Suprapubic skin (tissue), 3 donors: ENCODE data around the gene PRDM13.

ENCODE experiments used
- CTCF ChIP-seq, 2 donors: fragments of 200-600 bp in 1 of 2; fragments of 450-650 bp in 1 of 2; sonication (generic) in 1 of 2; IDR thresholded peaks; one replicate each; pipeline ENCODE4 v1.5.1; 2016 to 2019; ENCODE audit warnings: antibody characterized with exemption in 2 of 2, mild to moderate bottlenecking in 1 of 2, moderate library complexity in 1 of 2
- EP300 ChIP-seq: sonication (generic); formaldehyde crosslinking; IDR thresholded peaks from one replicate; pipeline ENCODE4 v1.6.1; 2017; ENCODE audit warnings: antibody characterized with exemption
- POLR2A ChIP-seq, 2 donors: fragments of 450-650 bp; IDR thresholded peaks; one replicate each; pipeline ENCODE4 v1.6.1; 2017; ENCODE audit warnings: antibody characterized with exemption in 2 of 2, mild to moderate bottlenecking in 2 of 2, moderate library complexity in 2 of 2

- TF ChIP-seq POLR2A (IDR thresholded peaks at IDR 0.05) (no peak), CTCF (IDR thresholded peaks at IDR 0.05) (peak in 1 of 2 donors; percentile 38), EP300 (no peak)
These were observed 6.7 kb downstream of the PRDM13 start for GRCh38 chr6:99613409-99613704.
